Measurements from ENCODE around the gene ETF1.
A peak's percentile ranks its signal among the peaks of the same experiment; 100 is the strongest.

The ETF1 gene

DNA sequence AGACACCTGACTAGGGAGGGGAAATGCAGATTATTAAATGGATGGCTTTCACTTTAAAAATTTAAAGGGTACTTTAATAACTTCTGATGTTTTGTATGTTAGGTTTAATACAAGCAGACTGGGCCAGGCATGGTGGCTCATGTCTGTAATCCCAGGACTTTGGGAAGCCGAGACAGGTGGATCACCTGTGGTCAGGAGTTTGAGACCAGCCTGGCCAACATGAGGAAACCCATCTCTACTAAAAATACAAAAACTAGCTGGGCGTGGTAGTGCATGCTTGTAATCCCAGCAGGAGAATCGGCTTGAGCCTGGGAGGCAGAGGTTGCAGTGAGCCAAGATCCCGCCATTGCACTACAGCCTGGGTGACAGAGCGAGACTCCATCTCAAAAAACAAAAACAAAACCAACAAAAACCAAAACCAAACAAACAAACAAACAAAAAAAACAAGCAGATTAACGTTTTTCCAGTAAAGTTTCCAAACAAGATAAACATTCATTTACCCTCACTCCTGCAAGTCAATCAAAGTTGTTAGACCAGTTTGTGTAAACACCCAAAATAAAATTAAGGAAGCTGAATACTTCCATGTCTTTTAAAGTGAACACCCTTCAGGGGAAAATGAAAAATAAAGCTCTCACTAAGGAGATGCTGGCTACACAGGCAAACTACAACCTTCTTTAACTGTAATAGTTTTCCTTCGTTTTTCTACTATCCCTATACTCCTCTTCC is 14.1 kb downstream of the ETF1 start:
- TF ChIP-seq, protein P1, sequence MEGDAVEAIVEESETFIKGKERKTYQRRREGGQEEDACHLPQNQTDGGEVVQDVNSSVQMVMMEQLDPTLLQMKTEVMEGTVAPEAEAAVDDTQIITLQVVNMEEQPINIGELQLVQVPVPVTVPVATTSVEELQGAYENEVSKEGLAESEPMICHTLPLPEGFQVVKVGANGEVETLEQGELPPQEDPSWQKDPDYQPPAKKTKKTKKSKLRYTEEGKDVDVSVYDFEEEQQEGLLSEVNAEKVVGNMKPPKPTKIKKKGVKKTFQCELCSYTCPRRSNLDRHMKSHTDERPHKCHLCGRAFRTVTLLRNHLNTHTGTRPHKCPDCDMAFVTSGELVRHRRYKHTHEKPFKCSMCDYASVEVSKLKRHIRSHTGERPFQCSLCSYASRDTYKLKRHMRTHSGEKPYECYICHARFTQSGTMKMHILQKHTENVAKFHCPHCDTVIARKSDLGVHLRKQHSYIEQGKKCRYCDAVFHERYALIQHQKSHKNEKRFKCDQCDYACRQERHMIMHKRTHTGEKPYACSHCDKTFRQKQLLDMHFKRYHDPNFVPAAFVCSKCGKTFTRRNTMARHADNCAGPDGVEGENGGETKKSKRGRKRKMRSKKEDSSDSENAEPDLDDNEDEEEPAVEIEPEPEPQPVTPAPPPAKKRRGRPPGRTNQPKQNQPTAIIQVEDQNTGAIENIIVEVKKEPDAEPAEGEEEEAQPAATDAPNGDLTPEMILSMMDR (conservative IDR thresholded peaks at IDR 0.05; ENCODE audit: low read depth, low read length) = no peak
- H3K4me3 ChIP-seq (ENCODE audit: low read length) = no peak overlapping the region
- no peak for DNase-seq (ENCODE audit: low read depth)

GRCh38 chr5:138528208-138528607 is 14.8 kb downstream of the ETF1 start:
- no peak overlapping the region for H3K4me3 ChIP-seq (ENCODE audit: low read length)
- peak; percentile 51 for DNase-seq (ENCODE audit: low read depth)
- TF ChIP-seq, protein P1 (conservative IDR thresholded peaks at IDR 0.05; ENCODE audit: low read depth, low read length) = no peak

GRCh38 chr5:138527170-138527569 is 15.9 kb downstream of the ETF1 start:
- H3K4me3 ChIP-seq (ENCODE audit: low read length) = no peak overlapping the region
- TF ChIP-seq, protein P1 (conservative IDR thresholded peaks at IDR 0.05; ENCODE audit: low read depth, low read length) = no peak
- no peak for DNase-seq (ENCODE audit: low read depth)

- TF ChIP-seq, protein P1 (conservative IDR thresholded peaks at IDR 0.05; ENCODE audit: low read depth, low read length) = no peak
- H3K4me3 ChIP-seq (ENCODE audit: low read length) = no peak overlapping the region
- no peak for DNase-seq (ENCODE audit: low read depth)
Observed at GRCh38 chr5:138523406-138523805, 19.6 kb downstream of the ETF1 start.

GRCh38 chr5:138520971-138521370 is 22.1 kb downstream of the ETF1 start:
- no peak overlapping the region for H3K4me3 ChIP-seq (ENCODE audit: low read length)
- TF ChIP-seq, protein P1 (conservative IDR thresholded peaks at IDR 0.05; ENCODE audit: low read depth, low read length) = no peak
- DNase-seq (ENCODE audit: low read depth) = no peak

GRCh38 chr5:138517437-138517836 is 25.6 kb downstream of the ETF1 start:
- no peak overlapping the region for H3K4me3 ChIP-seq (ENCODE audit: low read length)
- no peak for DNase-seq (ENCODE audit: low read depth)
- TF ChIP-seq, protein P1 (conservative IDR thresholded peaks at IDR 0.05; ENCODE audit: low read depth, low read length) = no peak

GRCh38 chr5:138515556-138516245 is 27.3 kb downstream of the ETF1 start:
- TF ChIP-seq, protein P1 (conservative IDR thresholded peaks at IDR 0.05; ENCODE audit: low read depth, low read length) = no peak
- DNase-seq (ENCODE audit: low read depth) = no peak
- no peak overlapping the region for H3K4me3 ChIP-seq (ENCODE audit: low read length)
